OCI-LY7 (cell line): ENCODE data around the gene QDPR. TPM values are rescaled to one million over a fixed set of nuclear protein-coding genes. Genes with fewer than 3 reads are reported as not detected.

Experiments used
- Bru-seq: library from RNA; stranded (reverse); fragments of 400-500 nt; gene quantifications from one replicate; lab custom pipeline; 2021; lab: Mats Ljungman, UMichigan
- BruChase-seq, 2 experiments: library from RNA; stranded (reverse); fragments of 400-500 nt; gene quantifications; one replicate each; lab custom pipeline; 2021; lab: Mats Ljungman, UMichigan
- BruUV-seq: library from RNA; stranded (reverse); fragments of 400-500 nt; replicated peaks from 2 replicates; lab custom pipeline; 2021; lab: Mats Ljungman, UMichigan
- CTCF ChIA-PET: fragments of 300-600 bp; sonication (Branson Sonifier 250); formaldehyde crosslinking; loops from one replicate; lab custom pipeline; 2022; ENCODE audit warnings: antibody characterized with exemption; ENCODE audit not compliant: unreplicated experiment; lab: Charles Lee
- POLR2A ChIA-PET: fragments of 300-600 bp; sonication (Branson Sonifier 250); formaldehyde crosslinking; loops from one replicate; lab custom pipeline; 2022; ENCODE audit warnings: antibody characterized with exemption; lab: Charles Lee
- DNase-seq: peaks from one replicate; pipeline ENCODE4 v3.0.0-alpha.2; 2015; ENCODE audit warnings: low spot score
- H2AFZ ChIP-seq: fragments of 200-600 bp; sonication (generic), shearing (Covaris generic); 2 replicates; pipeline ENCODE4 v1.6.1; 2014; ENCODE audit warnings: mild to moderate bottlenecking, antibody characterized with exemption, low read length, moderate library complexity
- H3K27ac ChIP-seq: fragments of 200-600 bp; sonication (generic); 2 replicates; pipeline ENCODE4 v1.5.1; 2014; ENCODE audit warnings: mixed run types, low read depth, mild to moderate bottlenecking, moderate library complexity, low read length, inconsistent platforms; ENCODE audit not compliant: poor library complexity, severe bottlenecking
- H3K36me3 ChIP-seq: fragments of 200-600 bp; sonication (generic); 2 replicates; pipeline ENCODE4 v1.6.1; 2014; ENCODE audit warnings: mild to moderate bottlenecking, antibody characterized with exemption, low read length, moderate library complexity, mixed read lengths; ENCODE audit not compliant: insufficient read depth
- H3K4me1 ChIP-seq: fragments of 200-600 bp; sonication (generic); 2 replicates; pipeline ENCODE4 v1.5.1; 2014; ENCODE audit warnings: mild to moderate bottlenecking, low read length; ENCODE audit not compliant: insufficient read depth, poor library complexity, severe bottlenecking
- H3K4me2 ChIP-seq: fragments of 200-600 bp; sonication (generic); 2 replicates; pipeline ENCODE4 v1.6.1; 2014; ENCODE audit warnings: mild to moderate bottlenecking, low read length
- H3K4me3 ChIP-seq: fragments of 200-600 bp; sonication (generic); 2 replicates; pipeline ENCODE4 v1.5.1; 2014; ENCODE audit warnings: mild to moderate bottlenecking, low read depth, low read length; ENCODE audit not compliant: poor library complexity, severe bottlenecking
- H3K79me2 ChIP-seq: fragments of 200-600 bp; sonication (generic); 2 replicates; pipeline ENCODE4 v1.6.1; 2016; ENCODE audit warnings: low read depth, mild to moderate bottlenecking, low read length, moderate library complexity, mixed read lengths; ENCODE audit not compliant: insufficient read depth
- H3K9me2 ChIP-seq: fragments of 200-600 bp; sonication (generic); 2 replicates; pipeline ENCODE4 v1.6.1; 2016; ENCODE audit warnings: mild to moderate bottlenecking, low read length, mixed read lengths; ENCODE audit not compliant: insufficient read depth
- H3K9me3 ChIP-seq: fragments of 200-600 bp; sonication (generic); 2 replicates; pipeline ENCODE4 v1.6.1; 2014; ENCODE audit warnings: mild to moderate bottlenecking, mixed run types, low read length, mixed read lengths
- H4K20me1 ChIP-seq: fragments of 200-600 bp; sonication (generic); 2 replicates; pipeline ENCODE4 v1.6.1; 2014; ENCODE audit warnings: mild to moderate bottlenecking, antibody characterized with exemption, low read length, moderate library complexity, mixed read lengths; ENCODE audit not compliant: insufficient read depth
- EZH2phosphoT487 ChIP-seq: fragments of 200-600 bp; sonication (generic); IDR thresholded peaks from 2 replicates; pipeline ENCODE4 v1.6.1; 2018; ENCODE audit warnings: low read depth, borderline replicate concordance, mild to moderate bottlenecking, mixed run types, antibody characterized with exemption, low read length, moderate library complexity, mixed read lengths
- intact Hi-C: fragments of 100-400 bp; cut with micrococcal nuclease; formaldehyde crosslinking; loops from one replicate; pipeline ENCODE4 v1.10.0; 2022; ENCODE audit not compliant: unreplicated experiment
- long read RNA-seq: library from polyadenylated mRNA; stranded (forward); transcript quantifications from one replicate; pipeline ENCODE4 v2.0.0, GENCODE V29; 2022
- total RNA-seq, 2 experiments: library from RNA; depleted of rRNA in 1 of 2; stranded (reverse); fragments of >200 nt in 1 of 2; shearing (Covaris generic) in 1 of 2; gene quantifications; 2 replicates each; pipeline ENCODE4 v1.2.3, GENCODE V29; 2014 to 2022
- TF ChIP-seq, protein P1 (sequence below): fragments of 200-600 bp; sonication (generic); conservative IDR thresholded peaks from 2 replicates; pipeline ENCODE4 v1.5.1; 2014; ENCODE audit warnings: mild to moderate bottlenecking, antibody characterized with exemption, low read length, moderate library complexity, mixed read lengths

The QDPR gene
- total RNA-seq (2014; rRNA removed; shearing (Covaris generic)) (2.9 and 3.9 TPM in 2 replicates), total RNA-seq (2022) (2.5 and 2.8 TPM in 2 replicates), Bru-seq, nascent RNA (percentile 34 among the genes with signal in this experiment), BruChase-seq, experiment 1, labeled RNA remaining after a 6-hour chase (percentile 24 among the genes with signal in this experiment), BruChase-seq, experiment 2, labeled RNA remaining after a 2-hour chase (percentile 32 among the genes with signal in this experiment)
- long read RNA-seq, transcript QDPR-201 (7 exons, 1,648 nt), result major isoform, 5 of 8 reads
- long read RNA-seq, partial matches to known transcripts, result 0 of 8 reads
- long read RNA-seq, other reads (novel, unspliced or antisense), result 3 of 8 reads

DNA sequence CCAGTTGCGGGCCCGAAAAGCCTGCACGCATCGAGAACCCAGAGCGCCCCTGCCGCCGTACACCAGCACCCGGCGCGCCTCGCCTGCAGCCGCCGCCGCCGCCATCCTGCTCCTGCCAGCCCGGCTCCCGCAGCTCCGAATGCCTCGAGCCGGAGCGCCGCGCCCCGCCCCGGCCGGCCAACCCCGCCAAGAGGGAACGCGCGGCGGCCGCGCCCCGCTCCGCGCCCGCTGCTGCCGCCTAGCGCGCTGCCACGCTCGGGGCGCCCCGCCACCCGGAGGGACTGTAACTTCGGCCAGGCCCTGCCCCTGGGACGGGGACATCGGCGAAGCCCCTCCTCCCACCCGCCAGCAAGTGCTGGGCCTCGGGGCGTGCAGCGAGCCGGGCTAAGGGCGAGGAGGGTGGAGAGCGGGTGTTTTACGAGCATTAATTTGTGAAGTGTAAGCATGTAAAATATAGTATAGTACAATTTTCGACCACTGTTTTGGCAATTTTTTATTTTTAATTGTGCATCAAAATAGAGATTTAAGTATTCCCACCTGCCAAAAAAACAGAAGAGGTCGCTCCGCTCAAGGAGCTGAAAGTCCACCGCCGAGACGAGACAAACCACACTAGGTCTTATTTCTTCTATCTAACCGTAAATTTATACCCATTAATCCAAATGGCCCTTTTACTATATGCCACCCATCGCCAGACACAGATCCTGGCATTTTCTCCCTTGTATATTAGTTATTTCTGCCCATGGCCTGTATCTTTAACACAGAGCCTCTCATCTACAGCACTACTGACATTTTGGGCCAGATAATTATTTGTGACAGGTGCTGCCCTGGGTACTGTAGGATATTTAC, at the start of gene QDPR:
Gene QDPR, minus strand, starts transcription at position 141 of the 846 bp plus-strand sequence. Its CDS starts 36 bp downstream, at position 105.
- Histone ChIP-seq H3K27ac (no peak within 1 kb of the TSS), H3K4me1 (no peaks in the 10 kb centered on the region), H3K36me3 (no peaks in the 10 kb centered on the region), H3K9me2 (no peaks in the 10 kb centered on the region), H4K20me1 (no peaks in the 10 kb centered on the region), H3K4me3 (peak within 1 kb of the TSS; percentile 69), H3K4me2 (peak within 1 kb of the TSS; percentile 56), H2AFZ (peak within 1 kb of the TSS; percentile 96), H3K9me3 (no peaks in the 10 kb centered on the region), H3K79me2 (no peaks in the 10 kb centered on the region)
- ChIA-PET POLR2A (interaction anchor here (0.5 kb wide), 2 partner anchors 37 to 183 kb away, joined by 3 to 4 read pairs; no protein-coding TSS in a partner anchor), CTCF (no interaction called here)
- intact Hi-C loops, result no loop called here
- BruUV-seq, result no TSS peak
- peak; percentile 71 for DNase-seq
- TF ChIP-seq, protein P1, sequence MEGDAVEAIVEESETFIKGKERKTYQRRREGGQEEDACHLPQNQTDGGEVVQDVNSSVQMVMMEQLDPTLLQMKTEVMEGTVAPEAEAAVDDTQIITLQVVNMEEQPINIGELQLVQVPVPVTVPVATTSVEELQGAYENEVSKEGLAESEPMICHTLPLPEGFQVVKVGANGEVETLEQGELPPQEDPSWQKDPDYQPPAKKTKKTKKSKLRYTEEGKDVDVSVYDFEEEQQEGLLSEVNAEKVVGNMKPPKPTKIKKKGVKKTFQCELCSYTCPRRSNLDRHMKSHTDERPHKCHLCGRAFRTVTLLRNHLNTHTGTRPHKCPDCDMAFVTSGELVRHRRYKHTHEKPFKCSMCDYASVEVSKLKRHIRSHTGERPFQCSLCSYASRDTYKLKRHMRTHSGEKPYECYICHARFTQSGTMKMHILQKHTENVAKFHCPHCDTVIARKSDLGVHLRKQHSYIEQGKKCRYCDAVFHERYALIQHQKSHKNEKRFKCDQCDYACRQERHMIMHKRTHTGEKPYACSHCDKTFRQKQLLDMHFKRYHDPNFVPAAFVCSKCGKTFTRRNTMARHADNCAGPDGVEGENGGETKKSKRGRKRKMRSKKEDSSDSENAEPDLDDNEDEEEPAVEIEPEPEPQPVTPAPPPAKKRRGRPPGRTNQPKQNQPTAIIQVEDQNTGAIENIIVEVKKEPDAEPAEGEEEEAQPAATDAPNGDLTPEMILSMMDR, result peak; percentile 65
- no peak for TF ChIP-seq EZH2phosphoT487

DNA sequence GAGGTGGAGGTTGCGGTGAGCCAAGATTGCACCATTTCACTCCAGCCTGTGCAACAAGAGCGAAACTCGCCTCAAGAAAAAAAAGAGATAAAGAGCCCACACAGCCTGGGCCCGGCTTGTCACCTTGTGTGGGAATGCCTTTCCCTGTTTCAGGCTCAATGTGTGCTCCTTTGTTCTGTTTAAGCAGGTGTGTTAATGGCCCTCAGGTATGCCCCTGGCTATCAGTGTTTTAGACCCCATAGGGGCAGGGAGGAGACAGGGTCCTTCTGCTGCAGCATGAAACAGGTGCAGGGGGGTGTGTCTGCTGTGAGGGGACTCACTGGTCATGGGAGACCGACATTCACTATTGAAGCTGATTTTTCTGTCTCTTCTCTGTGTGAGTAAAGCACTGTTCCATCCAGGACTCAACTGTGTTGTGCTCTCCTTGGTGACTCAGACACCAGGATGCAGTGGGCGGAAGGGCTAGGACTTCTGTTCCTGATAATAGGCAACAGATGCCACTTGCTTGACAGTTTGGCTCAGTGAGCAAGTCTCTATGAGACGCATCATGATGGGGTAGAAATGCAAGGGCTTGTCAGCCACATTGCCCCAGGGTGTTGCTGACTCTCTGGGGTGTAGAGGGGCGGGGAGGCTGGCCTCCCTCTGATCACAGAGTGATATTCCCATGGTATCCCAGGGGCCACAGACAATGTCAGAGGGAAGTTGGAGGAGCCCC, 49.5 kb upstream of the QDPR start:
- no peaks in the 10 kb centered on the region for H3K79me2 ChIP-seq
- intact Hi-C loops, result no loop called here
- H3K36me3 ChIP-seq, result no peaks in the 10 kb centered on the region
- ChIA-PET CTCF (no interaction called here), POLR2A (no interaction called here)
- H2AFZ ChIP-seq, result no peak overlapping the region
- BruUV-seq, result no TSS peak
- H4K20me1 ChIP-seq, result no peaks in the 10 kb centered on the region
- H3K4me2 ChIP-seq, result no peak overlapping the region
- H3K27ac ChIP-seq, result no peak overlapping the region
- no peak for DNase-seq
- TF ChIP-seq, protein P1, result no peak
- TF ChIP-seq EZH2phosphoT487, result no peak
- no peaks in the 10 kb centered on the region for H3K9me3 ChIP-seq
- no peaks in the 10 kb centered on the region for H3K9me2 ChIP-seq
- no peaks in the 10 kb centered on the region for H3K4me1 ChIP-seq
- H3K4me3 ChIP-seq, result no peak overlapping the region
